Body of pancreas (tissue), 4 donors: Measurements from ENCODE around the gene SPOCK1. TPM values are rescaled to one million over a fixed set of nuclear protein-coding genes. Genes with fewer than 3 reads are reported as not detected.

Source experiments
- ATAC-seq: fragments of 150-250 bp; one replicate; pipeline ENCODE4 v1.9.1; 2016
- DNase-seq, 4 donors: peaks; one replicate each; pipeline ENCODE4 v3.0.0-alpha.2; 2019
- H3K27ac ChIP-seq, 4 donors: fragments of 200-600 bp; sonication (generic); 1 replicate in 3 of 4; 2 replicates in 1 of 4; pipeline versions ENCODE4 v1.5.1 to v1.6.1; 2016 to 2019; ENCODE audit warnings: mild to moderate bottlenecking in 1 of 4, mixed read lengths in 1 of 4, moderate library complexity in 1 of 4
- H3K27me3 ChIP-seq, 2 donors: fragments of 200-600 bp; sonication (generic); one replicate each; pipeline ENCODE4 v1.6.0; 2016; ENCODE audit warnings: mild to moderate bottlenecking in 1 of 2
- H3K36me3 ChIP-seq, 2 donors: fragments of 200-600 bp; sonication (generic); replicated peaks in 1 of 2; 2 replicates each; pipeline ENCODE4 v1.5.1; 2016; ENCODE audit warnings: low read depth in 2 of 2; ENCODE audit not compliant: insufficient read depth in 1 of 2
- H3K4me1 ChIP-seq: fragments of 200-600 bp; sonication (generic); one replicate; pipeline ENCODE4 v1.6.0; 2016
- H3K4me3 ChIP-seq, 2 donors: fragments of 200-600 bp; sonication (generic); 1 replicate in 1 of 2; 2 replicates in 1 of 2; pipeline ENCODE4 v1.5.1; 2016 to 2019
- H3K9me3 ChIP-seq, 3 donors: fragments of 200-600 bp; sonication (generic); 1 replicate in 2 of 3; 2 replicates in 1 of 3; pipeline ENCODE4 v1.5.1; 2016
- POLR2A ChIP-seq, 3 donors: fragments of 450-650 bp; IDR thresholded peaks; one replicate each; pipeline ENCODE4 v1.6.1; 2016; ENCODE audit warnings: antibody characterized with exemption in 3 of 3, mild to moderate bottlenecking in 2 of 3
- WGBS, 2 donors: methylation state at CpG; one replicate each; pipeline ENCODE4 v1.1.5; 2017; 5-methylcytosine and 5-hydroxymethylcytosine counted together
- intact Hi-C: fragments of 100-400 bp; cut with DNase I; formaldehyde crosslinking; loops from one replicate; pipeline ENCODE4 v1.15.1; 2023
- total RNA-seq, 2 donors: library from RNA; depleted of rRNA; stranded (reverse); fragments of >200 nt; gene quantifications; one replicate each; pipeline ENCODE4 v1.1.0, GENCODE V29; 2016
- TF ChIP-seq, protein P1 (sequence below), 7 experiments: fragments of 450-650 bp in 4 of 7; fragments of 200-600 bp in 3 of 7; sonication (generic) in 3 of 7; IDR thresholded peaks; one replicate each; pipeline ENCODE4 v1.5.1; 2016 to 2019; ENCODE audit warnings: antibody characterized with exemption in 7 of 7

The SPOCK1 gene
- total RNA-seq, 2 donors from 2014 or later: 22.4 to 30.6 TPM

DNA sequence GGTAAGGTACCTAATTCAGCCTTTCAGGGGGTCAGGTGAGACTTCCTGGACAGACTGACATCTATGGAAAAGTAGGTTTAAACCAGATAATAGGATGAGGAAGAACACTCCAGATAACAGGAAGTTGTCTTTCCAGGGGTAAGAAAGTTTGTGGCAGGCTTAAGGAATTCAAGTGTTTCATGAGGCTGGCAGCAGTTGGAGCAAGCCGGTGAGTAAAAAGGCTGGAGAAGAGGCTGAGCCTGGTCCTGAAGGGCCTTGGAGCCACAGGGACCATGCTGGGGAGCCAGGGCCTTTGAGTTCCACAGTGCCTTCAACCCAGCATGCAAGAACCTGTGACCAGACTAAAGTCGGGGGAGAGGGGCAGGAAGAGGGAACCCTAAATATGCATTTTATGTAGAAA, 353.4 kb downstream of the SPOCK1 start:
- intact Hi-C loops: no loop called here
- WGBS, 2 donors: 96 to 98% methylated on average over 2 of the region's 2 CpGs
- DNase-seq (no peak), ATAC-seq (no peak)
- H3K27me3 ChIP-seq: no peaks in the 10 kb centered on the region
- TF ChIP-seq POLR2A (IDR thresholded peaks at IDR 0.05): no peak
- TF ChIP-seq, protein P1, sequence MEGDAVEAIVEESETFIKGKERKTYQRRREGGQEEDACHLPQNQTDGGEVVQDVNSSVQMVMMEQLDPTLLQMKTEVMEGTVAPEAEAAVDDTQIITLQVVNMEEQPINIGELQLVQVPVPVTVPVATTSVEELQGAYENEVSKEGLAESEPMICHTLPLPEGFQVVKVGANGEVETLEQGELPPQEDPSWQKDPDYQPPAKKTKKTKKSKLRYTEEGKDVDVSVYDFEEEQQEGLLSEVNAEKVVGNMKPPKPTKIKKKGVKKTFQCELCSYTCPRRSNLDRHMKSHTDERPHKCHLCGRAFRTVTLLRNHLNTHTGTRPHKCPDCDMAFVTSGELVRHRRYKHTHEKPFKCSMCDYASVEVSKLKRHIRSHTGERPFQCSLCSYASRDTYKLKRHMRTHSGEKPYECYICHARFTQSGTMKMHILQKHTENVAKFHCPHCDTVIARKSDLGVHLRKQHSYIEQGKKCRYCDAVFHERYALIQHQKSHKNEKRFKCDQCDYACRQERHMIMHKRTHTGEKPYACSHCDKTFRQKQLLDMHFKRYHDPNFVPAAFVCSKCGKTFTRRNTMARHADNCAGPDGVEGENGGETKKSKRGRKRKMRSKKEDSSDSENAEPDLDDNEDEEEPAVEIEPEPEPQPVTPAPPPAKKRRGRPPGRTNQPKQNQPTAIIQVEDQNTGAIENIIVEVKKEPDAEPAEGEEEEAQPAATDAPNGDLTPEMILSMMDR (IDR thresholded peaks at IDR 0.05): no peak
- no peaks in the 10 kb centered on the region for H3K9me3 ChIP-seq
- no peak overlapping the region for H3K4me3 ChIP-seq
- peaks cover 5% of the 10 kb centered on the region for H3K4me1 ChIP-seq
- no peak overlapping the region for H3K27ac ChIP-seq
- H3K36me3 ChIP-seq: no peaks in the 10 kb centered on the region

DNA sequence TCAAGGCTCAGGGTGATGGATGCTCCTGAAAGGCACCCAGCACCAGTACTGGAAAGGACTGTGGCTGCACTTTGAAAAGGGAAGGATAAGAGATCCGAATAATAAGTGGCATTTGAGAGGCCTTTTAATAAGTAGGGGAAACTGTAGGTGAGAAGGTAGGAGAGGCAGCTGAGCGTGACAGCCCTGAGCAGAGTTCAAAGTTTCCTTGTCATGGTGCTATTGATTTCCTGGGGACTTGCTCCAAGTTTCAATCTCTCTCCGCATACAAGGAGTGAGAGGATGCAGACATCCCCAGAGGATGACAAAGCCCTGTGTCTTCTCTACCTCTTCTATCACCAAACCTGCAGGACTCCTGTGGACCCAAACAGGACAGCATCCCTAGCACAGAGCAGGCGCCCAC, 354.5 kb downstream of the SPOCK1 start:
- WGBS, 2 donors: 37 to 54% methylated on average over 4 of the region's 4 CpGs

DNA sequence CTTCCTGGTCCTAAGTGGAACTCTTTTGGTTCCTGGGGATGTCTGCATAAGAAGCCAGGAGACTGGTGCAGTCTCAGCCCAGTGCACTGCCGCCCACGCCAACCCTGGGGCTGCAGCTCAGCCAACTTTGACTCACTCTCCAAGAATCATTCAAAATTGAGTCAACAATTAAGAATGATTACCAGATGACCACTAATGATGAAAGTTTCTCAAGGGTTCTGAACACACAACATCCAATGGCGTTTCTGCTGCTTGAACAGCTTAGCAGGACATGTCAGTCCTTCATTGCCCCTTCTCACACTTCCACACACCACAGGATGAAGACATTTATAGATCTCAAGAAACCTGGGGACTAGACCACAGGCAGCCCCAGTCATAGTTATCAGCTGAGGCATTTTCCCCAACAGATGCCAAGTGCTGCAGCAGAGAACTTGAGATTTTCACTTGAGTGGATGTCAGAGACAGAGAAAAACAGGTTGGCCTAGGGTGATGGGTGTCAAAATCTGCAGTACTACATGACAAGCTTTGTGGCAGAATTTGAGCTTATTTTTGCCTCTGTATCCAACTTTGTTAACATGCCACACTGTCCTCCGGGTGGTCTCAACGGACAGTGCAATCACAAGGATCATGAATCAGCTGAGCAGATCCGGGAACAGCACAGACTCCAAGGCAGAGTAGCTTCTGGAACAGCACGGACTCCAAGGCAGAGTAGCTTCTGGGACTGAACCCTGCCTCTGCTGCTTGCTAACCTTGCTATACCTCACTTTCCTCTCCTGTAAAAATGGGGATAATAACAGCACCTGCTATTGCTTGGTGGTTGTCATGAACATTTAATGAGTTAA, 356.1 kb downstream of the SPOCK1 start:
- ATAC-seq (peak; percentile 45), DNase-seq (peak in 3 of 4 donors; percentile 23 to 28 (median 23))
- WGBS, 2 donors: 85 to 86% methylated on average over 5 to 7 of the region's 7 CpGs
- Histone ChIP-seq H3K27ac (no peak overlapping the region), H3K4me3 (no peak overlapping the region), H3K9me3 (no peaks in the 10 kb centered on the region), H3K4me1 (peaks cover 5% of the 10 kb centered on the region), H3K27me3 (no peaks in the 10 kb centered on the region), H3K36me3 (no peaks in the 10 kb centered on the region)
- TF ChIP-seq, protein P1 (IDR thresholded peaks at IDR 0.05): no peak
- no peak for TF ChIP-seq POLR2A (IDR thresholded peaks at IDR 0.05)
- intact Hi-C loops: no loop called here

More for the DNA sequence above, 354.5 kb downstream of the SPOCK1 start:
- ATAC-seq: no peak
- no peaks in the 10 kb centered on the region for H3K36me3 ChIP-seq
- intact Hi-C loops: no loop called here
- no peaks in the 10 kb centered on the region for H3K9me3 ChIP-seq
- peak in 1 of 4 donors; percentile 12 for DNase-seq
- no peak for TF ChIP-seq POLR2A (IDR thresholded peaks at IDR 0.05)
- TF ChIP-seq, protein P1 (IDR thresholded peaks at IDR 0.05): no peak
- H3K4me3 ChIP-seq: no peak overlapping the region
- no peaks in the 10 kb centered on the region for H3K27me3 ChIP-seq
- no peak overlapping the region for H3K27ac ChIP-seq
- H3K4me1 ChIP-seq: peaks cover 5% of the 10 kb centered on the region

DNA sequence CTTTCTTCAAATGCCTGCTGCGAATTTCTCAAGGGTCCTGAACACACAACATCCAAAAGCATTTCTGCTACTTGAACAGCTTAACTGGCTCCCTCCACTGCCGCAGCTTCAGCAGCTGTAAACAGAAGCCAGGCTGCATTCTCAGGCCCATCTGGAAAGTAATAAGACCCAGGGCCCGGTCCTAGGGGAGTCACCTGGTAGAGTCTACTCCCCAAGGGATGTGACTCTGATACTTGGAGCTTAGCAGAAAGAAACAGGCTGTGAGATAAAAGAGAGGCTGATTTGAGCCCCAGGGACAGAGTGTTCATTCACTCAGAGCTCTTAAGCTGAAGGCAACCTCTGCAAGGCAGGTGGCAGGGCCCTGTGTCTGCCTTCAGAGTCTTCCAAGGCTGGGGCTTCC, 356.8 kb downstream of the SPOCK1 start:
- H3K36me3 ChIP-seq: no peaks in the 10 kb centered on the region
- ATAC-seq: no peak
- H3K4me3 ChIP-seq: no peak overlapping the region
- no peaks in the 10 kb centered on the region for H3K9me3 ChIP-seq
- H3K27ac ChIP-seq: no peak overlapping the region
- intact Hi-C loops: no loop called here
- DNase-seq: no peak
- H3K27me3 ChIP-seq: no peaks in the 10 kb centered on the region
- 85 to 93% methylated on average over 3 of the region's 3 CpGs for WGBS, 2 donors
- no peak for TF ChIP-seq POLR2A (IDR thresholded peaks at IDR 0.05)
- TF ChIP-seq, protein P1 (IDR thresholded peaks at IDR 0.05): no peak
- H3K4me1 ChIP-seq: peaks cover 5% of the 10 kb centered on the region

DNA sequence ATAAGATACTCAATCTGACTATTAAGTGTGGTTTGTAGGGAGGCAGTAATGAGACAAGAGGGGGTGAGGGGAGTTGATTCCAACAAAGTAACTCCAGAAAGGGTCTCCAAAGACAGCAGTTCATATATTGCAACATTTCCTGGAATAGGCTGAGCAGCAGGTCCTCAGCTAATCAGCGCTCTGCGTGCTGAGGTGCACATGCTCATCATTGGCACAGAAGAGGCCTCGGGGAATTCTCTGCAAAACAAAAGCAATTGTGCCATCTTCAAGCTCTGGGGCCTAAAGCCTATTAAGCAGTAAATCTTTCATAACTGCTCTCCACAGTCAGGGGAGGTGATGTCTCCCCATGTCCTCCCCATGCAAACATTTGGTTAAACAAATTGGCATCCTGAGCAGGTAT, 357.3 kb downstream of the SPOCK1 start:
- H3K9me3 ChIP-seq: no peaks in the 10 kb centered on the region
- no peaks in the 10 kb centered on the region for H3K36me3 ChIP-seq
- no peak overlapping the region for H3K4me3 ChIP-seq
- H3K4me1 ChIP-seq: peaks cover 9% of the 10 kb centered on the region
- no peak for ATAC-seq
- no peak for DNase-seq
- intact Hi-C loops: no loop called here
- no peak overlapping the region for H3K27ac ChIP-seq
- H3K27me3 ChIP-seq: no peaks in the 10 kb centered on the region
- no peak for TF ChIP-seq POLR2A (IDR thresholded peaks at IDR 0.05)
- TF ChIP-seq, protein P1 (IDR thresholded peaks at IDR 0.05): no peak
- 59 to 64% methylated on average over 3 of the region's 3 CpGs for WGBS, 2 donors
